ENCODE results near the gene DIO2. TPM values are rescaled to one million over a fixed set of nuclear protein-coding genes. Genes with fewer than 3 reads are reported as not detected.

Gene DIO2
- total and polyA plus RNA-seq, 2 of the 8 experiments (the other 6 are each of a cell fraction or from before 2014, with no cell fraction given) = 0.03 to 0.65 TPM

- TF ChIP-seq RXRA (IDR thresholded peaks at IDR 0.05; ENCODE audit: insufficient read depth, low read depth, low read length) = no peak
- TF ChIP-seq FOSL1 (IDR thresholded peaks at IDR 0.05; ENCODE audit: insufficient read depth, low read depth, low read length) = no peak
- no peak for TF ChIP-seq KDM5A (IDR thresholded peaks at IDR 0.05; ENCODE audit: low read length)
Observed at GRCh38 chr14:80215081-80215480, 3.8 kb upstream of the DIO2 start (continued).
